Testis (tissue), 3 donors: ENCODE measurements around the gene NCR2. TPM values are rescaled to one million over a fixed set of nuclear protein-coding genes. Genes with fewer than 3 reads are reported as not detected.

Experiments used
- DNase-seq: peaks from one replicate; pipeline ENCODE4 v3.0.0-alpha.2; 2019
- H3K27ac ChIP-seq, 2 donors: fragments of 200-600 bp; sonication (generic); one replicate each; pipeline ENCODE4 v1.5.1; 2019
- H3K27me3 ChIP-seq: fragments of 200-600 bp; sonication (generic); one replicate; pipeline ENCODE4 v1.5.1; 2019
- H3K36me3 ChIP-seq: fragments of 200-600 bp; sonication (generic); one replicate; pipeline ENCODE4 v1.5.1; 2017; ENCODE audit warnings: low read depth; ENCODE audit errors: missing control alignments
- H3K4me1 ChIP-seq: fragments of 200-600 bp; sonication (generic); one replicate; pipeline ENCODE4 v1.5.1; 2019
- H3K4me3 ChIP-seq, 2 donors: fragments of 200-600 bp; sonication (generic); one replicate each; pipeline ENCODE4 v1.5.1; 2017 to 2019
- H3K9me3 ChIP-seq: fragments of 200-600 bp; sonication (generic); one replicate; pipeline ENCODE4 v1.5.1; 2017
- CTCF ChIP-seq, 3 experiments: fragments of 450-650 bp in 2 of 3; fragments of 200-600 bp in 1 of 3; sonication (generic) in 1 of 3; IDR thresholded peaks; one replicate each; pipeline ENCODE4 v1.5.1; 2016 to 2019; ENCODE audit warnings: antibody characterized with exemption in 3 of 3, mild to moderate bottlenecking in 2 of 3, moderate library complexity in 1 of 3
- POLR2A ChIP-seq: fragments of 450-650 bp; IDR thresholded peaks from one replicate; pipeline ENCODE4 v1.6.1; 2017; ENCODE audit warnings: antibody characterized with exemption, mild to moderate bottlenecking, moderate library complexity
- WGBS, 2 donors: methylation state at CpG; one replicate each; pipeline ENCODE4 v1.1.5; 2018; 5-methylcytosine and 5-hydroxymethylcytosine counted together
- intact Hi-C: fragments of 100-400 bp; cut with DNase I; formaldehyde crosslinking; loops from one replicate; pipeline ENCODE4 v1.15.1; 2023; ENCODE audit warnings: low total_unique reads
- polyA plus RNA-seq: library from polyadenylated mRNA; stranded (reverse); fragments of 350-450 nt; fragmentation: Illumina TruSeq; extraction: RNeasy Lipid Tissue Mini Kit (QIAGEN cat#74804); gene quantifications from one replicate; pipeline ENCODE4 v1.2.3, GENCODE V29; 2014; ENCODE audit warnings: low read depth, low replicate concordance; ENCODE audit not compliant: insufficient read depth
- total RNA-seq, 2 donors: library from RNA; depleted of rRNA; stranded (reverse); fragments of >200 nt; gene quantifications; one replicate each; pipeline ENCODE4 v1.2.3, GENCODE V29; 2016

NCR2 gene
- total and polyA plus RNA-seq, 3 donors from 2014 or later = not detected

GRCh38 chr6:41346441-41346840, 11.0 kb downstream of the NCR2 start:
- no peak for DNase-seq
- Histone ChIP-seq H3K27ac (no peak overlapping the region), H3K4me3 (no peak overlapping the region), H3K27me3 (no peaks in the 10 kb centered on the region), H3K9me3 (no peaks in the 10 kb centered on the region), H3K36me3 (no peaks in the 10 kb centered on the region), H3K4me1 (no peaks in the 10 kb centered on the region)
- no peak for TF ChIP-seq CTCF (IDR thresholded peaks at IDR 0.05)
- TF ChIP-seq POLR2A = no peak
- 66 to 76% methylated on average over 4 of the region's 4 CpGs for WGBS, 2 donors
- intact Hi-C loops = no loop called here

GRCh38 chr6:41347378-41348050, 12.1 kb downstream of the NCR2 start:
- Histone ChIP-seq H3K36me3 (no peaks in the 10 kb centered on the region), H3K9me3 (no peaks in the 10 kb centered on the region), H3K27ac (no peak overlapping the region), H3K4me1 (no peaks in the 10 kb centered on the region), H3K4me3 (no peak overlapping the region), H3K27me3 (no peaks in the 10 kb centered on the region)
- 82 to 86% methylated on average over 9 of the region's 9 CpGs for WGBS, 2 donors
- no peak for DNase-seq
- TF ChIP-seq CTCF (IDR thresholded peaks at IDR 0.05) = no peak
- intact Hi-C loops = no loop called here

- H3K4me3 ChIP-seq = no peak overlapping the region
- no peaks in the 10 kb centered on the region for H3K4me1 ChIP-seq
- TF ChIP-seq CTCF (IDR thresholded peaks at IDR 0.05) (no peak), POLR2A (no peak)
- H3K36me3 ChIP-seq = no peaks in the 10 kb centered on the region
- no peaks in the 10 kb centered on the region for H3K27me3 ChIP-seq
- 93 to 97% methylated on average over 2 of the region's 2 CpGs for WGBS, 2 donors
- no peak for DNase-seq
- no peaks in the 10 kb centered on the region for H3K9me3 ChIP-seq
- H3K27ac ChIP-seq = no peak overlapping the region
- intact Hi-C loops = no loop called here
Measured at GRCh38 chr6:41348934-41349333, 13.5 kb downstream of the NCR2 start.

GRCh38 chr6:41352396-41352795, 17.0 kb downstream of the NCR2 start:
- no peaks in the 10 kb centered on the region for H3K9me3 ChIP-seq
- no peaks in the 10 kb centered on the region for H3K4me1 ChIP-seq
- H3K27ac ChIP-seq = no peak overlapping the region
- no peaks in the 10 kb centered on the region for H3K27me3 ChIP-seq
- no peak for TF ChIP-seq POLR2A
- TF ChIP-seq CTCF (IDR thresholded peaks at IDR 0.05) = no peak
- intact Hi-C loops = no loop called here
- no peak for DNase-seq
- no peaks in the 10 kb centered on the region for H3K36me3 ChIP-seq
- WGBS, 2 donors = 64 to 69% methylated on average over 2 to 3 of the region's 3 CpGs
- no peak overlapping the region for H3K4me3 ChIP-seq

GRCh38 chr6:41352907-41353306, 17.5 kb downstream of the NCR2 start:
- no peaks in the 10 kb centered on the region for H3K4me1 ChIP-seq
- no peaks in the 10 kb centered on the region for H3K36me3 ChIP-seq
- intact Hi-C loops = no loop called here
- H3K9me3 ChIP-seq = no peaks in the 10 kb centered on the region
- H3K27ac ChIP-seq = no peak overlapping the region
- 90 to 94% methylated on average over 3 of the region's 3 CpGs for WGBS, 2 donors
- TF ChIP-seq POLR2A = no peak
- no peak for TF ChIP-seq CTCF (IDR thresholded peaks at IDR 0.05)
- H3K27me3 ChIP-seq = no peaks in the 10 kb centered on the region
- no peak overlapping the region for H3K4me3 ChIP-seq
- no peak for DNase-seq
